Astrocyte of the cerebellum (primary cell): ENCODE results near the gene ATG2A.
A peak's percentile ranks its signal among the peaks of the same experiment; 100 is the strongest.

Source experiments
- DNase-seq: peaks from one replicate; pipeline ENCODE4 v3.0.0-alpha.2; 2011; ENCODE audit warnings: low read depth
- H3K4me3 ChIP-seq: 2 replicates; pipeline ENCODE4 v1.5.1; 2011; ENCODE audit warnings: mild to moderate bottlenecking, low read depth, low read length, moderate library complexity
- in situ Hi-C: cut with HindIII; loops from 2 replicates; pipeline ENCODE4 v1.10.0; 2017; ENCODE audit warnings: low sequenced_read_pairs
- TF ChIP-seq, protein P1 (sequence below): IDR thresholded peaks from 2 replicates; pipeline ENCODE4 v1.5.1; 2012; ENCODE audit warnings: low read length, low read depth, moderate library complexity, mild to moderate bottlenecking; ENCODE audit errors: missing control alignments

The ATG2A gene

DNA sequence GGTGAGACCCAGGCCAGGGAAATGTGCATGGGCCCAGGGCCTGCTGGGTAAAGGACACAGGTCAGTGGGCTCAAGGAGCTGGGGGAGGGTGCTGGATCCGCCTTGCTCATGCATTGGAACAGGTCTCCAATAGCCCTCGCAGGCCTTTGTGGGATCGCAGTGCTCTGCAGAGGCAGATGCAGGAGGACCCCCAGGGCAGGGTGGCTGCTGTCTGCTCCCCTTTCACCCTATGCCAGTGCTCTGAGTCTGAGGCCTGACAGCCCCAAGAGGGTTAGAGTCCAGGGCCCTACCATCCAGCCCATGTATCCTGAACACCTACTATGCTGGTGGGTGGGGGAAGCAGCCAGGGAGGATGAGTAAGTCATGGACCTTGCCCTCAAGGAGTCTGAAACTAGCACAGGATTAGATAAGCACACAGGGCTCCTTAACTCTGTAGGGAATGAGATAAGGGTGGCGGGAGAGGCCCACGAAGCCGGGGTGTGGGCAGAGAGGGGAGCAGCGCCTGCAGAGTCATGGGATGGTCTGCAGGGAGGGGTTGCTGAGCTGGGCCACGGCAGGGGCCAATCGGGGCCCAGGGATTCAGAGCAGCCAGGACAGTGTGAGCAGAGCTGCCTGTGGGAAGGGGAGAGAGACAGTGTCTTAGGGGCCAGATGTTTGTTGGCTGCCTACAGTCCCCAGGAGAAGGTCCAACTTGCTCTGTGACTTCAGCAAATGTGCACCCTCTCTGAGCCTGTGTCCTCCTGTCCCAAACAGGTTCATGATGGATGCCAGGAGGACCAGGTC is 28.1 kb downstream of the ATG2A start:
- in situ Hi-C loops = no loop called here
- TF ChIP-seq, protein P1, sequence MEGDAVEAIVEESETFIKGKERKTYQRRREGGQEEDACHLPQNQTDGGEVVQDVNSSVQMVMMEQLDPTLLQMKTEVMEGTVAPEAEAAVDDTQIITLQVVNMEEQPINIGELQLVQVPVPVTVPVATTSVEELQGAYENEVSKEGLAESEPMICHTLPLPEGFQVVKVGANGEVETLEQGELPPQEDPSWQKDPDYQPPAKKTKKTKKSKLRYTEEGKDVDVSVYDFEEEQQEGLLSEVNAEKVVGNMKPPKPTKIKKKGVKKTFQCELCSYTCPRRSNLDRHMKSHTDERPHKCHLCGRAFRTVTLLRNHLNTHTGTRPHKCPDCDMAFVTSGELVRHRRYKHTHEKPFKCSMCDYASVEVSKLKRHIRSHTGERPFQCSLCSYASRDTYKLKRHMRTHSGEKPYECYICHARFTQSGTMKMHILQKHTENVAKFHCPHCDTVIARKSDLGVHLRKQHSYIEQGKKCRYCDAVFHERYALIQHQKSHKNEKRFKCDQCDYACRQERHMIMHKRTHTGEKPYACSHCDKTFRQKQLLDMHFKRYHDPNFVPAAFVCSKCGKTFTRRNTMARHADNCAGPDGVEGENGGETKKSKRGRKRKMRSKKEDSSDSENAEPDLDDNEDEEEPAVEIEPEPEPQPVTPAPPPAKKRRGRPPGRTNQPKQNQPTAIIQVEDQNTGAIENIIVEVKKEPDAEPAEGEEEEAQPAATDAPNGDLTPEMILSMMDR = no peak
- no peak for DNase-seq
- H3K4me3 ChIP-seq = no peak overlapping the region

DNA sequence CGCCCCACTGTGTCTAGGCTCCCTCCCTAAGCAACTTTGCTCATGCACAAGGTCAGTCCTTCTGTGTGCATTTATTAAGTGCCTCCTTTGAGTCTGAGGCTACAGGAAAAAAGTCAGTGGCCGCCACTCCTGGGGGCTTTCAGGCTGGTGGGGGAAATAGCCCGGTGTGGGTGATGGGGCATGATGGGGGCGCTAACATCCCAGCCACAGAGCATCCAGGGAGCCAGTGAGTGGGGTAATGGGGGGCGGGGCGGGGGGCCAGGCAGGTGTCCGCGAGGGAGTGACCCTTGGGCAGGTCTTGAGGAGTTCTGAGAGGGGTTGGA is 28.6 kb downstream of the ATG2A start:
- H3K4me3 ChIP-seq = no peak overlapping the region
- in situ Hi-C loops = no loop called here
- DNase-seq = no peak
- TF ChIP-seq, protein P1 = no peak

DNA sequence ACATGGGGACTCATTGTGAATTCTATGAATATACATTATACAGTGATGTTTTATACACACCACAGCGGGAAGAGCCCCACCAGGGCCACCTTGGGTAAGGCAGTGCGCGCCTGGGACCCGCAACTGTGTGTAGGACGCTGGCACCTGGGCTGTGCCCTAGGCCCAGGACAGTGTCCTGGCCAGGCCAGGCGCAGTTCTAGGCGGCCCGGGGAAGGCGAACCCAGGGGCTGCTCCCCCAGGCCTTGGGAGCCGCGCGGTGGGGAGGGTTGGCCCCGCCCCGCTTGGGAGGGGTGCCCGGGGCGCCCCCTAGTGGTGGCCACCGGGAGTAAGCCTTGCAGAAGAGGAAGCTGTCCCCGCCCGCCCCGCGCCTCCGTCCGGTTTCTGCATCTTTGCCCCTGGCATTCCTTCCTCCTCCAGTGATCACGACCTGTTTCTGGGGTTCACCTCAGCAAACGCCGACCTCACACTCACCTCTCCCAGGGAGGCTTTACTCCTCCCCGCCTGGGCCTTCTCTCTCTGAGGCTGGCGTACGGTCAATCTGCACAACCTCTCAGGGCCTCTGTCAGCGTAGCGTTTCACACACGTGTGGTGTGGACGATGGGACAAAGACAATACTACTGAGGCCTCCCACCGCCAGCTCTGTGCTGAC is 29.1 kb downstream of the ATG2A start:
- TF ChIP-seq, protein P1 = peak; percentile 89
- in situ Hi-C loops = no loop called here
- H3K4me3 ChIP-seq = no peak overlapping the region

DNA sequence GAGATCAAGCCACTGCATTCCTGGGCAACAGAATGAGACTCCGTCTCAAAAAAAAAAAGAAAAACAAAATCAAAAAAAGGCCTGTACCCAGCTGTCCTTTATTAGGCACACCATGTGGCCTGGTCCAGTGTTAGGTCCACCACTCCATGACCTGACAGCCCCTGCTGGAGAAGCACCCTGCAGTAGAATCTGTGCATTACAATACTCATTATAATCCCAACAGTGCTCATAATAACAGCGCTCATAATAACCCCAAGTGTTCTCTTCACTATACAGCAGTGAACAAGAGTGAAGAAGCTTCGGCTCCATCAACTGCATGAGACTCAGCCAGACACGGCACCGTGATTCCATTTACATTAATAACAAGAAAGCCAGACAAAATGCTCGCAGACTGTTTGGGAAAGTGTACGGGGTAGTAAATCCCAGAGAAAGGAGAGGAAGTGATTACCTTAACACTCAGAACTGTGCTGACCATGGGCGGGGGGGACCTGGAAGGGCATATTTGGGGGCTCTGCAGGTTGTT is 29.7 kb downstream of the ATG2A start:
- in situ Hi-C loops = no loop called here
- no peak overlapping the region for H3K4me3 ChIP-seq
- TF ChIP-seq, protein P1 = no peak

More for the DNA sequence above, 29.1 kb downstream of the ATG2A start:
- no peak for DNase-seq

DNA sequence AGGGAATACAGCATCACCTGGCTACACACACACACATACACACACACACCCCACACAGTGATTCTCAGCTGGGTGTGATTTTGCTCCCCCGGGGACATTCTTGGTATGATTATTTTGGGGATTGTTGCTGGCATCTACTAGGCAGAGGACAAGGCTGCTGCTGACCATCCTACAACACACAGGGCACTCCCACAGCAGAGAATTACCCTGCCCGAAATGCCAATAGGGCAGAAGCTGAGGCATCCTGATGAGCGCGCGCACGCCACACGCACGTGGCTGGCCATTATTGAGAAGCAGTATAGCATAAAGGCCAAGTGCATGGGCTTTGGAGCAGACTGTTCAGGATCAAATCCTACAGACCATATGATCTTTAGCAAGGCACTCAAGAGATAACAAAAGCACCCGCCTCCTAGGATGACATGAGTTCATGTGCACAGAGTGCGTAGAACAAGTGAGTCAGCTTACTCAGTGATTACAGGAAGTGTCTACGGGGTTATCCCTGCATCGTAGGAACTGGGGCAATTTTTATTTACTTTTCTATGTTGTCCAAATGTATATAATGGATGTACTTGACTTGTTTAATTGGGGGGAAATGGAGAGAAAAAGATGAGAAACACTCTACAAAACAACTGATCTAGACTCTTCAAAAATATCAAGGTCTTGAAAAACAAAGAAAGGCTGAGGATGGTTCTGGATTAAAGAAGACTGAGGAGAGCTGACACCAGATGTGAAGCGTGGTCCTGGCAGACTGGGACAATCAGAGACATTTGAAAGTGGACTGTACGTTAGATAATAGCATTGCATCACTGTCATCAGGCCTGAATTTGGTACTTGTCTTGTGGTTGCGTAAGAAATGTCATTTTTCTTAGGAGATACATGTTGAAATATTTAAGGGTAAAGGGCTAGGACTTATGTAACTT is 31.4 kb downstream of the ATG2A start:
- no peak overlapping the region for H3K4me3 ChIP-seq
- in situ Hi-C loops = no loop called here
- TF ChIP-seq, protein P1 = no peak
- no peak for DNase-seq

More for the DNA sequence above, 29.7 kb downstream of the ATG2A start:
- no peak for DNase-seq

DNA sequence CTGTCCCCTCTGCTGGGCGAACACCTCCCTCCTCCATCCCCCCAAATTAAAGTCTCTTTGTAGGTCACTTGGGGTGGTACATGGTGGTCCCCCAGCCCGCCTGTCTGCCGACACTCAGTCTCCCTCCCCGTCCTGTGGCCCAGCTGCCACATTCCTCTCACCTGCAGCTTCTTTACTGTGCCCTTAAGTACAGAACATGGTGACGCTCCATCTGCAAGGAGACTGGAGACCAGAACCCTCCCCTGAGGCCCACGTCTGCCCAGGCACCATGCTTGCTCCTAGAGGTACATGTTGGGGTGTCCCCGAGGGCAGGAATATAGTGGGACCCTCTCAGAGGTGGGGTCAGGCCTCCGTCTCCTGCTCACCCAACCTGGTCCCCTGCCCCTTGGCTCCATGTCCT is 33.0 kb downstream of the ATG2A start:
- TF ChIP-seq, protein P1 = no peak
- H3K4me3 ChIP-seq = no peak overlapping the region
- in situ Hi-C loops = no loop called here
- DNase-seq = no peak
